GM19099 (cell line): ENCODE results near the gene FAM181B.

Source experiments
- POLR2A ChIP-seq: IDR thresholded peaks from 3 replicates; pipeline ENCODE4 v1.6.1; 2011; ENCODE audit warnings: low read depth; ENCODE audit not compliant: insufficient read length; ENCODE audit errors: extremely low read depth

FAM181B gene

DNA sequence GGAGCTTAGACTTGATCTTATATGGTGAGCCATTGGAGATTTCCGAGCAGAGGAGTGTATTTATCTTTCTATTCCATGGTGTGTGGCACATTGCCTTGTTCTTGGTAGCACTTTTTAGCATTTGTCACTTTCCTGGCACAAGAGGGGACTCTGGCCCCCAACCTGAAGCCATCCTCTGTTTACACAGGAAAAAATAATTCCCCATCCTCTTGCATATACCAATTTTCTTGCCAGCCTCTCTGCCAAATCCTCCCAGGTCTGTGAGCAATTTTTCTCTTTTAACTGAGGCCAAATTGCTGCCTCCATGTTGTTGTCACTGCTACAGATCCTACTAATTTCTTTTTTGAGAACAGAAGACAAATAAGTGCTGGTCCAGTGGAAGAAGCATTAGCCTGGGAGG is 20.3 kb upstream of the FAM181B start:
- TF ChIP-seq POLR2A = no peak

DNA sequence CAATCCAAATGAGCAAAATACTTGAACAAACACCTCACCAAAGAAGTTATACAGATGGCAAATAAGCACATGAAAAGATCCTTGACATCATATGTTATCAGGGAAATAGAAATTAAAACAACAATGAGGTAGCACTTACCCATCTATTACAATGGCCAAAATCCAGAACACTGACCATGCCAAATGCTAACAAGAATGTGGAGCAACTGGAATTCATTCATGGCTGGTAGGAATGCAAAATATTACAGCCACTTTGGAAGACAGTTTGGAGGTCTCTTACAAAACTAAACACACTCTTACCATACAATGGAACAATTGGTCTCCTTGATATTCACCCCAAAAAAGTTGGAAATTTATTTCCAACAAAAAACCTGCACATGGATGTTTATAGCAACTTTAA is 19.1 kb upstream of the FAM181B start:
- TF ChIP-seq POLR2A = no peak

DNA sequence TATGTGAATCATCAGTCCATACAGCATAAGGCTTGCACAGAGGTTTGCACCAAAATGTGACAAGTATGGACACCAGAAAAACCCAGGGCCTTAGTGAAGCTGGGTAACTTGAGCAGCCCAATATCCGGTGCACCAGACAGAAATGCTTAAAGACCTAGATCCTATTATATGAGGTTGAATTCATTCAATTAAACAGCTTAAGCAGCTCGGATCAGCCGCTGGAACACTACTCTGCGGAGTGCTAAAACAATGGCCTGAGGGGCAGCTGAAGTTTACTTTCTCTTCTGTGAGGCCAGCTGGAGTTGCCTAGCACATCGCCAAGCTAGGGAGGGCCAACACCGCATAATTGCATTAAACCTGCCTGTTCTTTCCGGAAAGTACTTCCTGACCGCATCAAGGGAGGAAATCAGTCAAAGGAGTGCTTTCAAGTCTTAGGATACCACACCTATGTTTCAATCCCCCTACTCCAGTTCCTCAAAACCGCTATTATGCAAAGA is 17.0 kb upstream of the FAM181B start:
- TF ChIP-seq POLR2A = no peak

DNA sequence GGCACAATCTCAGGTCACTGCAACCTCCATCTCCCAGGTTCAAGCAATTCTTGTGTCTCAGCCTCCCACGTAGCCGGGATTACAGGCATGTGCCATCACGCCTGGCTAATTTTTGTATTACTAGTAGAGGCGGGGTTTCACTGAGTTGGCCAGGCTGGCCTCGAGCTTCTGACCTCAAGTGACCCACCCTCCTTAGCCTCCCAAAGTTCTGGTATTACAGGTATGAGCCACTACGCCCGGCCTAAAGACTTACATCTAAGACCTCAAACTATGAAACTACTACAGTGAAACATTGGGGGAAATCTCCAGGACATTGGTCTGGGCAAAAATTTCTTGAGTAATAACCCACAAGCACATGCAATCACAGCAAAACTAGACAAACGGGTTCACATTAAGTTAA is 13.8 kb upstream of the FAM181B start:
- TF ChIP-seq POLR2A = no peak

DNA sequence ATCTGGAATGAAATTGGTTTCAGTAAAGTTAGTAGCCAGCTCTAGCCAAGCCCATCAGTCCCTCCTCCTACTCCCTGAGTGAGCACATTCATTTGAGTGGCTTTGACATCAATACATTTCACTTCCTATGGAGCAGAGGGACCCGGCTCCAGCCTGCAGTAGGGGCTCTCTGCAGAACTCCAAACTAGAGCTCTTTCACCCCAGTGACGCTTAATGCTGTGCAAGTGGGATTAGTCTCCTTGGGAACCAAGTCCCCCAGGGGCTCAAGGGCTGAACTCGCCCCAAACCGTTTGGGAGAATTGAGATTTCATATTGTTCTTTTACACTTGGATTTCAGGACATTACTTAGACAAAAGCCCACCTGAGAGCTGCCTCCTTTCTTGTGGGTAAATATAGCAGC is 4.4 kb upstream of the FAM181B start:
- TF ChIP-seq POLR2A = no peak

DNA sequence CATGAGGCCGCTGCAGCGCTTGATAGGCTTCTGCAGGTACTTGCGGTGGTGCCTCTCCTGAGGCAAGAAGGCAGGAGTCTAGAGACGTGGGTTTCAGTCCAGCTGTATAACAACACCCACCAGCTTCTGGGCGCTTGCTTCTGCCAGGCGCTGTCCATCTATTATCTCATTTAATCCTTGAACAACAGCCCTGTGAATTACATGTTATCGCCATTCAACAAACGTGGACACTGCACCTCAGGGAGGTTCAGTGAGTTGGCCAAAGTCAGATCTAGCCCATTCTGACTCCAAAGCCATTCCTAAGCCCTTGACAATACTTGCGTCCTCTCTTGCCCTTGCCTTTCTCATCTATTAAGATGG is 436 bp upstream of the FAM181B start:
- TF ChIP-seq POLR2A = no peak

DNA sequence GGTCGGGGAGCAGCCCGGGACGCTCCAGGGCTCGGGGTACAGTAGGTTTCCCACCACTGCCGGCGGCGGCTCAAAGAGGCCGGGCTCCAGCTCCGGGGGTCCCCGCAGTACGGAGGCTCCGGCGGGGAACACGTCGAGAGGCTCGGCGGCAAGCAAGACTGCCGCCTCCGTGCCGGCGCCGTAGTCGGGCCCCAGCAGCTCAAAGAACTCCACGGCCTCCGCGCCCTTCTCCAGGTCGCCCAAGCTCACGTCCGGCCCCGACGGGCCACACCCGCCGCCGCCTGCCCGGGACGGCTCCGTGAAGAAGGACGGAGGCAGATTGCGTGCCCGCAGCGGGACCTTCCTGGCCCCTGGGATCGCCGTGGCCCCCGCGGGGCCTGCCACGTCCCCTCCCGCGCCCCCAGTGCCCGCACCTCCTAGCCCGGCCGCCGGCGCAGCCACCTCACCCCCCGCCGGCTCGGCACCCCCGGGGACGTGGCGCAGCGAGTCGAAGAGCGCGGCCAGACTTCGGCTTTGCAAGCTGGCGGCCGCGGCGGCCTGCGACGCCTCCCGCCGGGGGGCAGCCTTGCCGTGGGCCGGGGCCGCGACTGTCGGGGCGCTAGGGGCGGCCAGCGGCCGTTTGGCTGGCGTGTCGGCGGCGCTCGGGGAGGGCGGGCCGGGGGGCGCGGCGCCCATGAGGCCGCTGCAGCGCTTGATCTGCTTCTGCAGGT is 775 bp downstream of the FAM181B start:
- no peak for TF ChIP-seq POLR2A

DNA sequence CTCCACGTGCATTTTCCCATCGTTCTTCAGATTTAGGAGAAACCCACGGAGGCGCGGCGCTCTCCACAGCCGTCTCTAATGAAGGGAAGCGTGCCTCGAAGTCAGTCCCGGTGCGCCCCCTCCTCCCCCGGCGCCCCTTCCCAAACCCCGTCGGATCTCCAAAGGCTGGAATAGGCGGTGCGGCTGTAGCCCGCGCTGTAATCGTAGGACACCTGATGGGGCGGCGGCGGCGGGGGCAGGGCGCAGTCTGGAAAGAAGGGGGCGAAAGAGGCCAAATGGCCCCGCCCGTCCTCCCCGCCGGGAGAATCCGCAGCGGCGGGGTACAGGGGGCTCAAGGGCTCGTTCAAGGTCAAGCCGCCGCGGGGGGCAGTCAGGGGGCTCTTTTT is 1.3 kb downstream of the FAM181B start:
- TF ChIP-seq POLR2A = no peak

DNA sequence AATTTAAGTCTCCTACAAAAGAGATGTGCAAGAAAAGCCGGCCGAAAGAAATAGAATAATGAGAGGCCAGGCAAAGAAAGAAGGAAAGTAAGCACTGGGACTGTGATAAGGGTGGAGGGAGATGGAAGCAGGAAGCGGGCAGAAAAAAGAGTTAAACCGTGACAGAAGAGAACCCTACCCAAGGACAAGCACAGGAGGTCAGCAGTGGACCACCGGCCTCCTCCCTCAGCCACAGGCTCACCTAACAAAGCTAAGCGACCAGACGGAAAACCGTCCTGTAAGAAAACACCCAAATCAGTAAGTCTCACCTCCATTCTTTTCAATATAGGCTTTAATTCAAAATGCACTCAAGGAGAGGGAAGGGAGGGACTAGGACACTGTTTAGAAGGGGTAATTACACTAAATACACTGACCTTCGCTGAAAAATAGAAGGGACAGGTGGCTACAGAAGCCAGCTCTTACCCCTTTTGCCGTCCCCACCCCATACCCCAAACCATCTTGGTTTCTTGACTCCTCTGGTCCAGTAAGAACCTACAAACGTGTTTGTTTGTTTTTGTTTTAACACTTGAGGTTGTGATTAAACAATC is 1.9 kb downstream of the FAM181B start:
- TF ChIP-seq POLR2A = no peak

DNA sequence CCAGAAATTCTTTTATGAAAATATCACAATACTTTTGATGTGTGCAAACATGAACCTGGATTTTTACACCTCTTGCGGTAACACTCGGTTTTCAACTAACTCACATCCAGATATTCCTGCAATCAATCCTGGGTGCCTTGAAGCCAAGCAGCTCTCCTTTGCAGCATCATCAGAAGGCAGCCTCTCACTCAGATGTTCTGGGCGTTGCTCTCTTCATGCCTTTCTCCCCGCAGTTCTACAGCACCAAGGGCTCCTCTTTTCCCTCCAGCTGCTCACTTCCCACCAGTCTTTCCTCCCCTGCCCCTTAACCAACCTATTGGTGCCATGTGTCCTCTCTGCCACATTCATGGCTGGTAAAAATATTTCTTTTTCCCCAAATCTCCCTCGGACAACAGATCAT is 2.9 kb downstream of the FAM181B start:
- no peak for TF ChIP-seq POLR2A

DNA sequence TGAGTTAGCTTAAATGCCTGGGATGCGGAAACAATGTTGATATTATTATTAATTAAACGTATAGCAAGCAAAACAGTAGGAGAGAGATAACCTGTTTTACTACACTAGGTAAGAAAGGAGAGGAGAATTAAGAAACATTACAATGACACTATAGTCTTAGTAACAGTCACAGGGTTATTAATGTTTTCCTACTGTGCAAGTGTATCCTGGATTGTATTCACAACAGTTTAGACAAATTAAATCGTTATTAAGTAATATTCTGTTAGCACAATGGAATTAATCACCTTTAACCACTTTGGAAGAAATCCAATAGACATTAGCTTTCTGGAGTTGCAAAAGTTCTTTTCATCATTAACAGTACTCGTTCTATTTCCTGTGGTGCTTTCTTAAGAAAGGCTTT is 3.4 kb downstream of the FAM181B start:
- no peak for TF ChIP-seq POLR2A

DNA sequence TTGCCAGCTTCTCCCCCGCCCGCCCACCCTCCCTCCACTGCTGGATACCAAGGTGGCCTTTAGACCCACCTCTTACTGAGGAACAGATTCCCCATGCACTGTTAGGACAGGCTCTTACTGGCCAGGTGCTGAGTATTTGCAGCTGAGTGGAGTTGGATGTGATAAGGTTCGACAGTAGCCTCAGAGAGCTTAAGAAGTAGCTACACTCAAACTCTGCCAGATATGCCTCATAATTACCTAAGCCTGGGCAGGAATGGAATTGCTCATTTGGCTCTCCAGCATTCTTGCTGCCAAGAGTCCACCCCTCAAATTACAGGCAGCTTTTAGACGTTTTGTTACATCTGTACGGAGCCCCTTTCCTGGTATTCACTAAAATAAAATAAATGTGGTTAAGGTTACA is 9.6 kb downstream of the FAM181B start:
- TF ChIP-seq POLR2A = no peak

DNA sequence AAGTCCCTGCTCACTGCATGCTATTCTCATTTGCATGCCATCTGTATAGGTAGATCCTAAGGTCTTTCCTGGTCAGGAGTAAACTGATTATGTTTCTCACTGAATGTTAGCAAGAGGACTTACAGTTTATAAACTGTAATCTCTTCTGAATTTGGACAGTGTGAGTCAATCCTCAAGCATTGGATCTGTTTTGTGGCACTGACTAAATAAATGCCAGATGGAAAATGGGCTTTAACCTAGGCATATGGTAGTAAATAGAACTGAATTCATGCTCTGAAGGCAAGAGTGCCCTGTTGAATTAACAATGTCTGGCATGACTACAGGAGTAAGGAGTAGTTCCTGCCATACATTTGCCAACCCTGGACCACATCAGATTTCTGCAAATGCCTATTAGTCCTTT is 11.4 kb downstream of the FAM181B start:
- no peak for TF ChIP-seq POLR2A

DNA sequence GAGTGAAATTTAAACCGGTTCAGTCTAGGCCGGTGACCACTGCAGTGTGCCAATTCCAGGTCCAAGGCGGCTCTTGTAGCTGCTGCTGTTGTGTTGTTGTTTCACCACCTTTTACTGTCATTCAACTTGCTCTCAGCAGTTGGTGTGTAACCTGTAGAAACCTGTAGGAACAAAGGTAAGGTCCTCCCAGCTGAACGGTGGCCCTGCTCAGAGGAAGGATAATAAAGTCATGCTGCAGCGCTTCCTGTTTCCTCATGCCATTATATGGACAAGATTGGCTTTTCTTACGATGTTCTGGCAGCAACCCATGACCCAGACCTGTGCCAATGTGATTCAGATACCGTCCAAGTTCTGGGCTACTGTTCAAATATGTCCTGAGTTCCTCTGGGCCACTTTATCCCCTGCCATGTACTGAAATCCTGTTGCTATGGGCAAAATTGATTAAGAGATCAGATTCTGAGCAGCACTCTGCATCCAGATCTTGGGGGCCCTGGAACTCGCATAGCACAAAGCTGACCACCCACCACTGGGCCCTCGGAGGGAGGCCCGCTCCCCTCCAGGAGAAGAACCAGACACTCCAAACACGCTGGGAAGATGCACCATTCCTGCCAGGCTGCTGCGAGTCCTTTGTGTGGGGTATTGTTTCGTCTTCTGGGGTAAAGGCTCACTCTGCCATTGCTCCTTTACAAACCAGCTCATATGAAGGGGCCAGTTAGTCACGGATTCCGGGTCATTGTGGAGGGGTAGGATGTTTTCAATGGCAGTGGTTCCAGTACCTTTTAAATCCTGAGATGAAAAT is 13.2 kb downstream of the FAM181B start:
- no peak for TF ChIP-seq POLR2A

DNA sequence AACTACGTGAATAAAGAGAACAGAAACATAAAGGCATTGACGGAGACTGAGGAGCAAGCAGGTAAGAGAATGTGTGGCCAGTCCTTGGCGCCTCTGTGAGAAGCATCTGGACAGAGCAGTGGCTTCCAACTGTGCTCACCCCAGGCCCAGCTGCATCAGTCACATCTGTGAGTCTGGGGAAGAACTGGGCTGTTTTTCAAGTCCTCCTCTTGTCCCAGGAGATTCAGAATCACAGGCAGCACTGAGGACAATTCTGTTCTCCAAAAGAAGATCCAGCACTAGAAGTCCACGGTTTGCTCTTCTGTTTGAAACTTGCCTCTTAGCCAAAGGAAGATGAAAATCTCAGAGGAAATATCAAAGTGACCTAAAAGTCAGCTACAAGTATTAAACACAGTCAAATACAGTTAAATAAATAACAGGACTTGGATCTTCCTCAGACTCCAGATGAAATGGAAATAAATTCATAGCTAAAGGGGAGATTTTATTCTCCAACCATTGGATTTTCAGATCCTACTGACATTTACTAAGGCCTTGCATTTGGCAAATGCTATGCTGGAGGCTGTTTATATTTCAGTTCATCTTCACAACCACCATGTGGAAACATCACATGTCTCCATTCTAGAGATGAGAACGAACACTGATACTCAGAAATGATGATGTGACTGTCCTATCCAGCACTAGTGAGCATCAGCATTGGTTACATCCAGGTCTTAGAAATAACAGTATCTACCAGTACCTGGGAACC is 14.1 kb downstream of the FAM181B start:
- no peak for TF ChIP-seq POLR2A
